HG02678 (cell line): Measurements from ENCODE around the gene CCDC127.
"Not testable (repeated sequence)": the region's sequence is repeated elsewhere in the genome, so short reads cannot be mapped to it uniquely, and the experiment has no call there.

Source experiments
- ATAC-seq: cut with Tn5 transposase; IDR thresholded peaks from one replicate; pipeline ENCODE4 v1.9.1; 2021; ENCODE audit warnings: mild to moderate bottlenecking, moderate library complexity; ENCODE audit not compliant: unreplicated experiment

Gene CCDC127

GRCh38 chr5:174876-175465, 43.0 kb downstream of the CCDC127 start:
- no peak for ATAC-seq

- no peak for ATAC-seq
These were observed 43.7 kb downstream of the CCDC127 start for GRCh38 chr5:174291-174600.

- ATAC-seq, result no peak
These were observed 44.3 kb downstream of the CCDC127 start for GRCh38 chr5:173392-174290.

GRCh38 chr5:172841-173251, 45.1 kb downstream of the CCDC127 start:
- no peak for ATAC-seq

- no peak for ATAC-seq
These were observed 45.5 kb downstream of the CCDC127 start for GRCh38 chr5:172421-172820.

GRCh38 chr5:171801-172331, 46.1 kb downstream of the CCDC127 start:
- no peak for ATAC-seq

GRCh38 chr5:170971-171800, 46.8 kb downstream of the CCDC127 start:
- ATAC-seq, result no peak

GRCh38 chr5:169728-170094, 48.2 kb downstream of the CCDC127 start:
- no peak for ATAC-seq

- ATAC-seq, result no peak
These were observed 48.8 kb downstream of the CCDC127 start for GRCh38 chr5:169071-169727.

GRCh38 chr5:167982-168660, 49.8 kb downstream of the CCDC127 start:
- ATAC-seq, result no peak

- ATAC-seq, result no peak
These were observed 50.4 kb downstream of the CCDC127 start for GRCh38 chr5:167511-167910.

GRCh38 chr5:166441-167372, 51.2 kb downstream of the CCDC127 start:
- no peak for ATAC-seq

- not testable (repeated sequence) for ATAC-seq
These were observed 53.2 kb downstream of the CCDC127 start for GRCh38 chr5:164783-165182.

GRCh38 chr5:164244-164643, 53.7 kb downstream of the CCDC127 start:
- no peak for ATAC-seq

- no peak for ATAC-seq
These were observed 54.1 kb downstream of the CCDC127 start for GRCh38 chr5:163841-164240.

GRCh38 chr5:163338-163620, 54.7 kb downstream of the CCDC127 start:
- ATAC-seq, result no peak

GRCh38 chr5:162565-163337, 55.2 kb downstream of the CCDC127 start:
- no peak for ATAC-seq

- no peak for ATAC-seq
These were observed 55.8 kb downstream of the CCDC127 start for GRCh38 chr5:162190-162564.

- no peak for ATAC-seq
These were observed 56.2 kb downstream of the CCDC127 start for GRCh38 chr5:161803-162110.
